HG03095 (cell line): ENCODE results near the gene OR13C2.
"Not testable (repeated sequence)": the region's sequence is repeated elsewhere in the genome, so short reads cannot be mapped to it uniquely, and the experiment has no call there.

ENCODE experiments used
- ATAC-seq: cut with Tn5 transposase; IDR thresholded peaks from one replicate; pipeline ENCODE4 v1.9.1; 2021; ENCODE audit warnings: moderate library complexity; ENCODE audit not compliant: unreplicated experiment

Gene OR13C2, protein sequence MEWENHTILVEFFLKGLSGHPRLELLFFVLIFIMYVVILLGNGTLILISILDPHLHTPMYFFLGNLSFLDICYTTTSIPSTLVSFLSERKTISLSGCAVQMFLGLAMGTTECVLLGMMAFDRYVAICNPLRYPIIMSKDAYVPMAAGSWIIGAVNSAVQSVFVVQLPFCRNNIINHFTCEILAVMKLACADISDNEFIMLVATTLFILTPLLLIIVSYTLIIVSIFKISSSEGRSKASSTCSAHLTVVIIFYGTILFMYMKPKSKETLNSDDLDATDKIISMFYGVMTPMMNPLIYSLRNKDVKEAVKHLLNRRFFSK

DNA sequence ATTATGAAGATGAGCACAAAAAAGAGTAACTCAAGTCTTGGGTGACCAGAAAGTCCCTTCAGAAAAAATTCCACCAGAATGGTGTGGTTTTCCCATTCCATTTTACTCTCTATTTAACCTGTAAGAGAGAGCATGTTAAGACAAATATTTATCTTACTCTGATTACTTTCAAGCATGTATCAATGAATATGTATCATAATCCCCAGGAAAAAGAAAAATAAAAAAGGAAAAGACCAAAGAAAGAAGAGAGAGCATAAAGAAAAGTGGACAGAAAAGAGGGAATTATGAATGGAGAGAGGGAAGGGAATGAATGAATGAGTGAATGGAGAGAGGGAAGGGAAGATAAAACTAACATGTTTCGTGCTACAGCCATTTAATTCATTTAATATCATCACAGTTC lies at the start of gene OR13C2:
Gene OR13C2 (minus strand): TSS at position 101 of the 400 bp plus-strand sequence. CDS start 0 bp downstream, at position 101.
- ATAC-seq, result not testable (repeated sequence)

DNA sequence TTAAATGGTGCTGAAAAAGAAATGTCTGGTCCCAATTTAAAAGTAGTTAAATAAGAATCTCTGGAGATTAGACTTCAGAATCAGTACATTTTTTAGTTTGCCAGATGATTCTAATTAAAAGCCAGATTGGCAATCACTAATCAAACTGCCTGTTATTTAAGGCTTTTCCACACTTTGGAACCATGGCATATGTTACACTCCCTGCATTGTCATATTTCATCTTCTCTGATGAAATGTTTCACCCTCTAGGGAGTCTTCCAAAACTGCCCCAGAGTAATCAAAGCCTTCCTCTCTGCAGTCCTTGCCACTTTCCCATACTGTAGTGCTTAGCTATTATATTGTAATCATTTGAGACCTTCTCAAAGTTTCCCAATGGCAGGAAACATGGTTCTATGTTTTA lies 30.0 kb upstream of the OR13C2 start:
- ATAC-seq, result no peak

DNA sequence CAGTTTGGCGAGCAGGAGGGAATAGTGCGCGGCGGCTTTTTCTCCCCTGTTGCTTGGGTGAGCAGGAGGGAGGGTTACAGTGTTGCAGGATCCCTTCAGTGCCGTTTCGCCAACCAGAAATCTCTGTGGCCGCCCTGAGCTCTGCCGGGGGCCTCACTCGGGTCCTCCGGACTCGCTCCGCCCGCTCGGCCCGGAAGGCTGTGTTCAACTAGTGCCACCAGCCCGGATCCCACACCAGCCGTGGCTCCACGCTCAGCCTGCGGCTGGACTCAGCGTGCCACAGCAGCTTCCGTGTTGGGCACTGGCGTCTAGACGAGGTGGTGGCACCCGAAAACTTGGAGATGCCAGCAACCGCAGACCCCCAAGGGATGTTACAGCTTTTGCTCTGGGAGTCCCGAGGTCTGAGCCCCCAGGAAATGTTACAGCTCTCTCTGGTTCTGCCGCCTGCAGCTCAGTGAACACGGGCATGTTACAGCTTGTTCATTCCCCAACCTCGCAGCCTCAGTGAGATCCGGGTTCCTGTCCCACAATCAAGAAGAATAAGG lies 28.6 kb upstream of the OR13C2 start:
- no peak for ATAC-seq

DNA sequence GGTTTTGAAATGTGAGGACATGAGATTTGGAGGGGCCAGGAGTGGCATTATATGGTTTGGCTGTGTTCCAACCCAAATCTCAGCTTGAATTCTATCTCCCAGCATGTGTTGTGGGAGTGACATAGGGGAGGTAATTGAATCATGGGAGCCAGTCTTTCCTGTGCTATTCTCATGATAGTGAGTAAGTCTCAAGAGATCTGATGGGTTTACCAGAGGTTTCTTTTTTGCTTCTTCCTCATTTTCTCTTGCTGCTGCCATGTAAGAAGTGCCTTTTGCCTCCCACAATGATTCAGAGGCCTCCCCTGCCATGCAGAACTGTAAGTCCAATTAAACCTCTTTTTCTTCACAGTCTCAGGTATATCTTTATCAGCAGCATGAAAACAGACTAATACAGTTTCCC lies 20.5 kb upstream of the OR13C2 start:
- not testable (repeated sequence) for ATAC-seq

DNA sequence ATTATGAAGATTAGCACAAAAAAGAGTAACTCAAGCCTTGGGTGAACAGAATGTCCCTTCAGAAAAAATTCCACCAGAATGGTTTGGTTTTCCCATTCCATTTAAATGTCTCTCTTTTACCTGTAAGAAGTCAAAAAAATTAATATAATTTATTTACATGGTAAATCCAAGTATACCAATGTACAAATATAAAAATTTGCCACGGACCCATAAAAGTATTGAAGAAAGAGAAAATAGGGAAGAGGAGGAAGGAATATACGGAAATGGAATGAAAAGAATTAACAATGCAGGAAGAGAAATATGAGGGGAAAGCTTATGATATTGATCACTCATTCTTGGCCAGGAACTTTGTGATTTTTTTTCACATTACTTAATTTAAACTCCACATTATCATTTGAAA lies 12.7 kb upstream of the OR13C2 start, which contains the start of gene OR13C9:
Gene OR13C9 (minus strand): TSS at position 101 of the 400 bp plus-strand sequence. CDS start 0 bp downstream, at position 101.
- no peak for ATAC-seq

DNA sequence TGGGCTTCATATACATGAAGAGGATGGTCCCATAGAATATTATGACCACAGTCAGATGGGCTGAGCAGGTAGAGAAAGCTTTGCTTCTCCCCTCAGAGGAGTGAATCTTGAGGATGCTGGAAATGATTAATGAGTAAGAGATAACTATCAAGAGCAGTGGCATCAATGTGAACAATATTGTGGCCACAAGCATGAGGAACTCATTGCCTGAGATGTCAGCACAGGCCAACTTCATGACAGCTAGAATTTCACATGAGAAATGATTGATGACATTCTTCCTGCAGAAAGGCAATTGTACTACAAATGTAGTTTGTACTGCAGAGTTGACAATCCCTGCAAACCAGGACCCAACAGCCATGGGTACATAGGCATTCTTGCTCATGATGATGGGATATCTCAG lies 12.0 kb upstream of the OR13C2 start:
- no peak for ATAC-seq

DNA sequence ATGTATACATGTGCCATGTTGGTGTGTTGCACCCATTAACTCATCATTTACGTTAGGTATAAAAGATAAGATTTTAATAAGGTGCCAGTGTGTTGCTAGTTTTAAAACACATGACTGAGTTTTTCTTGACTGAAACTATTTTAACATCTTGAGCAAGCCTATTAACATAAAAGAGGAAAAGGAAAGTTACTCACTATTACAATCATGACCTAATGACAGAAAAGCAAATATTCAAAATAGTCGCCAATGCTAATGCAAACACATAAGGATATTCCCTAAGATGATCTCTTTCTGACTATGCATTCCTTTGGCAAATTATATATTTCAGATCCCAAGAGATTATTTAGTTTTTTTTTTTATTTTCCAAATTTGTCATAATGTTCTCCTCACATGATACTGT lies 5.8 kb upstream of the OR13C2 start:
- ATAC-seq, result no peak

DNA sequence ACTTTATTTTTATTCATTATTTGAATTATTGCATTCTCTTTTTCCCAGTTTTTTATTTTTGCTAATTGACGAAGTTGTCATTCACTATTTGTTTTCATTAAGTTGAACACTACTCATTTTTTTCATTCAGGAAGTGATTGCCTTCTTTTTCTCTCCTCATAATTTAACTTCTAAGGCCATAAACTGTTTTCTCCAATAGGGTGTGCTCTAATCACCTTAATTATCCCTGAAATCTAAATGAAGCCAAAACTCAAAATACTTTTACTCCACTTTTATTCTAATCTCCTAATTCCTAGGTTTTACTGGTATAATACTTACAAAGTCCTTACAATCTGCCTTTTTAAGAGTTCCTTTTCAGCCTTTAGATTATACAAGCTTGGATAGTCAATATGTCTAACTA lies 2.9 kb upstream of the OR13C2 start:
- no peak for ATAC-seq

DNA sequence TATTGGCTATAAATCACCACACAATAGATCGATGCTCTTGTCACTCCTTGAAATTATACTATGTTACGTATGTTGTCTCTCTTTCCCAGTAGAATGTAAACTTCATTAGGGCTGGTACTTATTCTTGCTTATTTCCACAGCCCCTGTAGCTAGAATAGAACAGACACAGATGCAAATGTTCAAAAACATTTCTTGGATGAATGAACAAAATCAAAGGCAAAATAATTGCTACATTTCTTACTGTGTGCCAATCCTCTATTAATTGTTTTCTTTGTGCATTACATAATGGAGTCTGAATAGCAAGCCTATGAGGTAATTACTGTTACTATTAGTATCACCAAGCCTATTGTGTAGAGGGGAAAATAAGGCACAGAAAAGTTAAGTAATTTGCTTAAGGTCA lies 725 bp upstream of the OR13C2 start:
- ATAC-seq, result no peak

DNA sequence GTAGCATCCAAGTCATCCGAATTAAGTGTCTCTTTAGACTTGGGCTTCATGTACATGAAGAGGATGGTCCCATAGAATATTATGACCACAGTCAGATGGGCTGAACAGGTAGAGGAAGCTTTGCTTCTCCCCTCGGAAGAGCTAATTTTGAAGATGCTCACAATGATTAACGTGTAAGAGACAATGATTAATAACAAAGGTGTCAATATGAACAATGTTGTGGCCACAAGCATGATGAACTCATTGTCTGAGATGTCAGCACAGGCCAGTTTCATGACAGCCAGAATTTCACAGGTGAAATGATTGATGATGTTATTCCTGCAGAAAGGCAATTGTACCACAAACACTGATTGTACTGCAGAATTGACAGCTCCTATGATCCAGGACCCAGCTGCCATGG lies 626 bp downstream of the OR13C2 start:
- ATAC-seq, result no peak

DNA sequence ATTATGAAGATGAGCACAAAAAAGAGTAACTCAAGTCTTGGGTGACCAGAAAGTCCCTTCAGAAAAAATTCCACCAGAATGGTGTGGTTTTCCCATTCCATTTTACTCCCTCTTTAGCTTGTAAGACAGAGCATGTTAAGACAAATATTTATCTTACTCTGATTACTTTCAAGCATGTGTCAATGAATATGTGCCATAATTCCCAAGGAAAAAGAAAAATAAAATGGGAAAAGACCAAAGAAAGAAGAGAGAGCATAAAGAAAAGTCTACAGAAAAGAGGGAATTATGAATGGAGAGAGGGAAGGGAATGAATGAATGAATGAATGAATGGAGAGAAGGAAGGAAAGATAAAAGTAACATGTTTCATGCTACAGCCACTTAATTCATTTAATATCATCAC lies 6.1 kb downstream of the OR13C2 start, which contains the start of gene OR13C5:
Gene OR13C5 (minus strand): TSS at position 101 of the 400 bp plus-strand sequence. CDS start 0 bp downstream, at position 101.
- ATAC-seq, result not testable (repeated sequence)

DNA sequence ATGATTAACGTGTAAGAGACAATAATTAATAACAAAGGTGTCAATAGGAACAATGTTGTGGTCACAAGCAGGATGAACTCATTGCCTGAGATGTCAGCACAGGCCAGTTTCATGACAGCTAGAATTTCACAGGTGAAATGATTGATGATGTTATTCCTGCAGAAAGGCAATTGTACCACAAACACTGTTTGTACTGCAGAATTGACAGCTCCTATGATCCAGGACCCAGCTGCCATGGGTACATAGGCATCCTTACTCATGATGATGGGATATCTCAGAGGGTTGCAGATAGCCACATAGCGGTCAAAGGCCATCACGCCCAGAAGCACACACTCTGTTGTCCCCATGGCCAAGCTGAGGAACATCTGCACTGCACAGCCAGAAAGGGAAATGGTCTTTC lies 6.7 kb downstream of the OR13C2 start:
- ATAC-seq, result not testable (repeated sequence)

DNA sequence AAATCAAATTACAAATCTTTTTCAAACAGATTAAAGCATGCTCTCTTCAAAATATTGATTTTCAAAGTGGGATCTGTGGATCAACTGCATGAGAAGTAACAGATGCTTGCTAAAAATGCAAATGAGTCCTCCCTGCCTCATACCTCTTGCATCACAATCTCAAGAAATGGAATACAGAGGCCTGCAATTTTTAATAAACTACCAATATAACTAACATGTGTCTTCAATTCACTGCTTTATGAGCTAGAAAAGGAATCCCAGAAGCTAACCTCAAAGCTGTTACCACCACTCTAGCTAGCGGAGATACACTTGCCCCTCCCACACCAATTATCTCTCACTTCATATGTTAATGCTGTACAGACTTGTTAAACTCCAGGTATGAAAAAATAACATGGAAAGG lies 15.8 kb downstream of the OR13C2 start:
- no peak for ATAC-seq

DNA sequence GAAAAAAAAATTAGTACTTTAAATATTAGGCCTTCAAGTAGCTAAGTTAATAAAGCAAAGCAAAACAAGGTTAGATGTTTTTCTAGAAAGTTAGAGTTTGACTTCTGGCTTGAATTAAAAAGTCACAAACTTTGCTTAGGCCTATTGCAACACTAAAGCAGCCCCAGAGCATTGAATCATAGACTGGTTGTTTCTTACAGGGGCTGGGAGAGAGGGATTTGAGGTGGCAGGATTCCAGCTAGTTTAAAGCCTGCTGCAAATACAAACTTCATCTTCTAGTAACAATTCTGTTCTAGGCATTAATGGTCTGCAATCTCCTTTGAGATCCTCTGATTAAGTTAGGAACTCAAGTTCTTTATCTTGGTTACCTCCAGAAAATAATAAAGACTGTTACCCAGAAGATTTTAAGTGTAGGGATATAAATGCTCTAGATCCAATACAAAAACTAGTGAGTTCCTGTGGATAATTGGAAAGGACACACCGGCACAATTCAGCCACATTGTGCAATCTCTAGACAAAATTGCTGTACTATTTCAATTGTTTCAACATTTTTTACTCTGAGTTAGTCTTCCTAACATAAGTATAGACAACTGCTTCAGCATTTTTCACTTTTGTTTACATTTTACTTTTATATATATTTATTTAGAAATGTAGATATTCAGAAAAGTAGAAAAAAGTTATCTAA lies 18.8 kb downstream of the OR13C2 start:
- ATAC-seq, result no peak

DNA sequence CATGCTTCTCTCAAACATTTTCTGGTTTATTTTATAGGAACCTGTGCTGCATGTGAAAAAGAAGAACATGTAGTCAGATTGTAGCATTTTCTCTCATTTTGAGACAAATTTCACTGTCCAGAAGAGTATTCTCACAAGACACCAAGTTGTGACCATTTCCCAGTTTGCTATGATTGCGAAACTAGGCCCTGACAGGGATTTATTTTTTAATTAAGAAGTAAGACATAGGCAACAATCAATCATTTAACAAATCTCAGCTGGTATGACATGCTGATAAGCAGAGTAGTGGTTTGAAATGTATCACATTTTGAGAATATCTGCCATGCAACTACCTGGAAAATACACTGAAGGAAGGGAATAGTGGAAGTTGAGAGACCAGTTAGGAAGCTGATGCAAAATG lies 24.9 kb downstream of the OR13C2 start:
- ATAC-seq, result no peak

DNA sequence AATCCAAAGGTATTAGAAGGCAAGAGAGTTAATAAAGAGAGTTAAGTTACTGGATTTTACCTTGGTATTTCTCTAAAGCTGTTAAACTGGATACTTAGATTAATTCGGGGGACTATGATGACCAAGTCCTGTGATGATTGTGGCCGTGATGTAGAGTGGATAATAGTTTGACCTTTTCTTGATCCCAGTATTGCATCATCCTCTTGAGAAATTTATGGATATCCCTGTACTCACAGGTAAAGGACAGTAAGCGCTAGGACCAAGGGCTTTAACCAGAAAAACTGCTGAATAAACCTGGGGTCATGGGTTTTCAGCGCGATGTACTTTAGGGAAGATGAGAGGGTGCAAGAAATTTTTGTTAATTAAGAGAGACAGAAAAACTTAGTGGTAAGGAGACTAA lies 28.2 kb downstream of the OR13C2 start:
- no peak for ATAC-seq

DNA sequence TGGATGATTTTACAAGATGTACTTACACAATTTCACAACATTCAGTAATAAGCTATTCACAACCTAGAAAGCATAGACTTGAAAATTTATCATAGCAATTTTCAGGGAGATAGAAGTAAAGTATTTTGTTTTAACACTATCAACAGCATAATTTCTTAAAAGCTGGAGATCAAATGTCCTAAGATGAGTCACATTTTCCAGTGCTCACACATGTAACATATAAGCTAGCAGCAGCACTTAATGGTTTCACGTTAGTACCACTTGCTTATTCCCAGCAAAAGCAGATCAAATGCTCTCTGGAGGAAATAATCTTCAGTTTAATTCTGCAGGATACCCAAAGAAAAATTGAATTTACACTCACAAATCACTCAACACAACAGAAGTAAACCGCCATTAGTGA lies 30.0 kb downstream of the OR13C2 start:
- no peak for ATAC-seq

DNA sequence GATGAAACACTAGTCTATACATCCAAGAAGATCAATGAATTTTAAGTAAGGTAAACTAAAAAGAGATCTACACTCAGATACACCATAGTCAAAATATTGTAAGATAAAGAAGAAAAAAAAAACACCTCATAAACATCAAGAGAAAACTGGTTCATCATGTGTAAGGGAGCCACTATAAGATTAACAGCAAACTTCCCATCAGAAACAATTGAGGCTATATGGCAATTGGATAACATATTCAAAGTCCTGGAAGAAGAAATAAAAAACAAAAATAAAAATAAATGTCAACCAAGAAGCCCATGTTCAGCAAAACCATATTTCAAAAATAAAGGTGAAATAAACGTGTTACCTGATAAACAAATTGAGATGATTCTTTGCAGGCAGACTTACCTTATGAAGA lies 32.8 kb downstream of the OR13C2 start:
- no peak for ATAC-seq

DNA sequence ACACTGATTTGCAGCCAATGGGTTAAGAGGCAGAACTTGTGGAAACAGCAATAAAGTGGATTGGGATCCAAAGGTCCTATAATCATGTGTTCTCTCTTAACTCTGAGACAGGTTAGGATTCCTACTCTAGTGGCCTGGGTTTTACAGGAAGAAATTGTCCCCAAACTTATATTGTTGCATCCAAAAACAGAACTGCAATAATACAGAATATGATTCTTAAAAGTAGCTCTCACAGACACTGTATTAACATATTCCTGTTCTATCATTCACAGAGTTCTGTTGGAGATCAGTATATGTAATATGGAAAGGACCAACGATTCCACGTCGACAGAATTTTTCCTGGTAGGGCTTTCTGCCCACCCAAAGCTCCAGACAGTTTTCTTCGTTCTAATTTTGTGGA lies 36.6 kb downstream of the OR13C2 start, which contains the start of gene OR13C8:
Gene OR13C8 (plus strand): TSS at position 301 of the 400 bp plus-strand sequence. CDS start 0 bp downstream, at position 301.
- ATAC-seq, result no peak

DNA sequence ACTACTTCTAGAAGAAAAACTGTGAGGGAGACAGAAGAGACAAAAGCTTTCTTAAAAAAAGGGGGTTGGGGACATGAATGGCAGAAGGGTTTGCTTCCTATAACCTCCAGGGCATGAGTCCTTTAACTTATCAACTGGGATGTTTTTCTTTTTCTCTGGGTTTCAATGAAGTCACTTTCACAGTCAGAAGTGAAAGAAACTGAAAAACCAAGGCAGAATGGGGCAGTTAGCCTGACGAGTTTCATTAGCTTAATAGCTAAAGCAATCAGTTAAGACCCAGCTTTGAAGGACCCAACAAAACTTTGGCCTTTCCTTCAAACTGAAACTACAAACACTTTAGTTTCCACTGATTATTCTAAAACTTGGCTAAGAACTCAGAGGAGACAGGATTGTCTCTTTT lies 41.1 kb downstream of the OR13C2 start:
- no peak for ATAC-seq

DNA sequence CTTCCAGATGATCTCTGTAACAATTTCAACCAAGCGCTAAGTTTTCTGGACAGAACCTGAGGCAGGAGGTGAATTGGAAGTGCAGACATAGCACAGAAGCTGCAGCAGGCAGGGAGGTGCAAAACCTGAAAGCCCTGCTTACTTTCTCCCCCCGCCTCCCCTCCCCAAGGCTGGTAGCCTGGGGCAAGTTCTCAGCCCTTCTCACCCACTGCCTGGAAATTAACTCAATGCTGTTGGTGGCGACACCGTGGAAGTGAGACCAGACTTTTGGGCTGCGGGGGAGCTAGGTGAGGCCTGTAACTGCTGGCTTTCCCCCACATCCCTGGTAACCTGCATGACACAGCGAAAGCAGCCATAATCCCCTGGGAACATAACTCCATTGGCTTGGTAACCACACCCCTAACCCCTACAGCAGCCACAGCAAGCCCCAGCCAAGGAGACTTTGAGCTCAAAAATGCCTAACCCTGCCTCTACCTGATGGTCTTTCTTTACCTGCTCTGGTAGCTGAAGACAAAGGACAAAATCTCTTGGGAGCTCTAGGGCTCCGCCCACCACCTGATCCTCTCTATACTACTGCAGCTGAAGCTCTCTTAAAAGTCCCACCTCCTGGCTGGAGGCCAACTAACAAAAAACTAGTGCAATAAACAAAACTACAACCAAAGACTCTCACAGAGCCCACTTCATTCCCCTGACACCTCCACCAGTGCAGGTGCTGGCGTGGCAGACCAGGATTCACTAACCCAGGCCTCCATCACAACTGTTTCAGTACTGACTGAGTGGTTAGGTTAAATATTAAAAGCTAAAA lies 48.4 kb downstream of the OR13C2 start:
- ATAC-seq, result no peak
